ENCODE measurements around the gene AQP12A. TPM values are rescaled to one million over a fixed set of nuclear protein-coding genes. Genes with fewer than 3 reads are reported as not detected.

AQP12A gene
- total RNA-seq, 4 donors from 2014 or later: not detected

DNA sequence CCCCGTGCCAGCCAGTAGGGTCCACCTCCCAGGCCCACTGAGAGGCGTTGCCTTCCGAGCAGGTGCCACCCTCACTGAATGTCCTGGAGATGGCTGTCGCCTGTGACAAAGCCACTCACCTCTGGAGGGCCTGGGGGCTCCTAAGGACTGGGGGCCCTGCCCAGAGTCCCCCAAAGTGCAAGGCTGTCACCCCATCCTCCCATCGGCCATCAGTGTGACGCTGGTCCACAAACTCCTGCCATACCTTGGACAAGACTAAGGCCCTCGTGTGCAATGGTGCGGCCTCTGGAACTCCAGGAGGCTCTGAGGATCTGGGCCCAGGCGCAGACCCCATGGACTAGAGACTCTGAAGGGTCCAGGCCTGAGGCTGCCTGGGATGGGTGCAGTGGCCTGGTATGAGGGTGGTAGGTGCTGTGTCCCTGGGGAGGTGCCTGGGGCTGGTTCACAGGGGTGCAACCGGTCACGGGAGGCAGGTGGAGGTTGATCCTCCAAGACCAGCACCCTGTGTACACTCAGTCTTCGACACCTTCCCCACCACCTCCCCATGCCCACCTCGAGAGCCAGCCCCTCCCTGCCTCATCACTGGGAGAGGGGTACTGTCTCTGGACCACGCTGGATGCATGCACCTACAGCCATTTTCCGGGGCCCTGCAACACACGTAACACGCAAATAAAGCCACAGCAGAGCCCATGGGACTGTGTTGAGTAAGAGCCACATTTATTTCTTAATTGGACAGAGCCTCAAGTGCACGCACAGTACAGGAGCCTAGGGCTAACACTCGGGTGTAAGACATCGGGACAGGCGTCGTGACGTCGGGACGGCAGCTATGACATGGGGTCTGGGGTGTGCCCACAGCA lies 21.6 kb downstream of the AQP12A start:
- TF ChIP-seq, protein P1, sequence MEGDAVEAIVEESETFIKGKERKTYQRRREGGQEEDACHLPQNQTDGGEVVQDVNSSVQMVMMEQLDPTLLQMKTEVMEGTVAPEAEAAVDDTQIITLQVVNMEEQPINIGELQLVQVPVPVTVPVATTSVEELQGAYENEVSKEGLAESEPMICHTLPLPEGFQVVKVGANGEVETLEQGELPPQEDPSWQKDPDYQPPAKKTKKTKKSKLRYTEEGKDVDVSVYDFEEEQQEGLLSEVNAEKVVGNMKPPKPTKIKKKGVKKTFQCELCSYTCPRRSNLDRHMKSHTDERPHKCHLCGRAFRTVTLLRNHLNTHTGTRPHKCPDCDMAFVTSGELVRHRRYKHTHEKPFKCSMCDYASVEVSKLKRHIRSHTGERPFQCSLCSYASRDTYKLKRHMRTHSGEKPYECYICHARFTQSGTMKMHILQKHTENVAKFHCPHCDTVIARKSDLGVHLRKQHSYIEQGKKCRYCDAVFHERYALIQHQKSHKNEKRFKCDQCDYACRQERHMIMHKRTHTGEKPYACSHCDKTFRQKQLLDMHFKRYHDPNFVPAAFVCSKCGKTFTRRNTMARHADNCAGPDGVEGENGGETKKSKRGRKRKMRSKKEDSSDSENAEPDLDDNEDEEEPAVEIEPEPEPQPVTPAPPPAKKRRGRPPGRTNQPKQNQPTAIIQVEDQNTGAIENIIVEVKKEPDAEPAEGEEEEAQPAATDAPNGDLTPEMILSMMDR (IDR thresholded peaks at IDR 0.05): no peak
- no peak for ATAC-seq (ENCODE audit: low FRiP score)
- no peak for DNase-seq (ENCODE audit: low spot score)

DNA sequence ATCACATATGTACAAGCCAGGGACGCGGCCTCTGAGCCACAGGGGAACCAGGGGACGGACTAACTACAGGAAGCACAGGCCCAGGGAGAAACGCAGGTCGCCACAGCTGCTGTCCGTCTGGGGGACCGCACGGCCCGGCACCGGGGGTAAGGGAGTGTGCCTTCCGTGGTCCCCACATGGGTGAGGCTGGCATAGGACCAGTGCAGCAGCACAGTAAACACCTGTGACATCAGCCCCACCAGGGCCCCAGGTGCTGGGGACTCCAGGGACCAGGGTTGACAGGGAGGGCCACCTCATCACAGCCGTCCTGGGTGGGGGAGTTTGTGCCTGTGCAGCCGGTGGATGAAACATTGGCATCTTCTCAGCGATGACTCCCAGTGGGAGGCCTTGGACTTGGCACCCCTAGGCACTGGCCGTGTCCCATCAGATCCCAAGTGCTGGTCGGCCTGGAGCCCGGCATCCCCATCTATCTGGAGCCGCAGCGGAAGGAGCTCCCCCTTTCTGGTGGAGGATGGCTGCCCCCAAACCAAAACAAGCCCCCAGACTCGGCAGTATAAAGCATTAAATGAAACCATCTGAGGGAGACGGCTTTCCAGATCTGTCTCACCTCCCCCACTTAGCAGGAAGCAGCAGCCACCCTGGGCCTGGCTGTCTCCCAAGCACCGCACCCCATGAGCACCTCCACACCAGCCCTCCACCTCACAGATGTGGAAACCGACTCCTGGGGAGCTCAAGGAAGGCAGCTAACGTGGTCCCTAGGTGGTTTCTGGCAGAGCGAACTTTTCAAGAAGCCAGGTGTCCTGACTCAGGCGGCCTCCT lies 22.5 kb downstream of the AQP12A start:
- TF ChIP-seq, protein P1 (IDR thresholded peaks at IDR 0.05): no peak
- ATAC-seq (ENCODE audit: low FRiP score): no peak
- DNase-seq (ENCODE audit: low spot score): no peak

DNA sequence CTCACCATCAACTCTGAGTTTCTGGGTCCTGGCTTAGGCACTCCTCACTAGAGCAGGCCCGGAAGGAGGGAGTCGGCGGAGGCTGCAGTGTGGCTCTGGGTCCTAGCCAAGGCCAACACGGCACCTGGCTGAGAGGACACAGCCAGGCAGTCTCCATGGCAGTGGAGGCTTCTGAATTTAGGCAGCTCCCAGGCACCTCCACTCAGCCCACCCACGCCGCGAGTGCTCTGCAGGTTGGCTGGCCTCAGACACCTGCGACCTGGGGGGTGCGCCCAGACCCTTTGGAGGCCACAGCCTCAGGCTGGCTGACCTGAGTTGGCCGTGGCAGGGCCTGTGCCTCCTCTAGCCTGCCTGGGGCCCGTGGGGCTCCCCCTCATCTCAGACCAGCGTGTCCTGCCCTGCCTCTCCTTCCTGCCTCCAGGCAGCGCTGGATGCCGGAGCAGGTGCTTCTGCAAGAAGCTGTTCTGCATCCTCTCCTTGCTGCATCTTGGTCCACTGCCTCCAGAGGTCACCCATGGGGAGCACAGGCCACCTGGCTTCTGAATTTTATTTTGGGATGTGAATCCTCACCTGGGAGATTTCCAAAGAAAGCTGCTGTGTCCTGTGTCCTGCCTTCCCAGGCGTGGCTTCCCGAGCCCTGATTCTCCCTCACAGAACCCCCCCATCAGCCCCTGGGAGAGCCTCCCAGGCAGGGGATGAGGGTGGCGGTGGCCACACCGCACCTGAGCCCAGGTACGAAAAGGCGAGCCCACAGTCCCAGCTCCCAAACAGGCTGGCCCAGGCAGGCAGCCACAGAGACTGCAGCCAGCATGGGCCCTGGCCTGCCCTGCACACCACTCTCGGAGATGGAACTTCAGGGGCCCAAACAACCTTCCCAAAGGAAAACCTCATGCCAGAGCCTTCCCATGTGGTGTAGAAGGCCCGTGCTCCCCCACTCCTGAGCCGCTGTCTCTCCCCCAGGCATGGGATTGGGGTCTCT lies 23.4 kb downstream of the AQP12A start:
- DNase-seq (ENCODE audit: low spot score) (no peak), ATAC-seq (ENCODE audit: low FRiP score) (no peak)

DNA sequence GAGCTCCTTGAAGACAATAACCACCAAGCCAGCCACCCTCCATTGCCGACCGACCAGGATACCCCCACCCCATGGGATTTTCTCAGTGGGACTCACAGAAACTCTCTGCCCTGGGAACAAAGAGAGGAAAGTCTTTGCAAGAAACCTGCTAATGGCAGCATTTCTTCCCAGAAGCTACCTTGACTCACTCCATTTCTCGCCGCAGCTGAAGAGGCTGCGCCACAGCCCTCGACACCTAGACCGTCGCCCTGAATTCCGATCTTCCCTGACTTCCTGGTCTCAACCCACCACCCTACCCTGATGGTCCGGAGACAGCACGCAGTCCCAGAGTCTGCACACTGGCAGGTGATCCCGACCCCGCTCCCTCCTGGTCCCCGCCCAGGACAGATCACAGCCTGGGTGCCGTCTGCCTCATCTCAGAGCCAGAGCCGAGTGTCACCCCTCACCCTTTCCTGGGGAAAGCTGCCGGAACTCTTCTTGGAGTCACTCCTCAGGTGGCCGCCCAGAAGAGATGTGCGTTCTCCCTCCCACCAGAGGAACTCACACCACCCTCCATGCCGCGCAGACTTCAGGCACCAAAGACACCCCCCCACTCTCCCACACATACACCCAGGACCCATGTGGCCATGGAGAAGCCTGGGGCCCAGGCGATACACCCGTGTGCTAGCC lies 24.6 kb downstream of the AQP12A start:
- ATAC-seq (ENCODE audit: low FRiP score) (no peak), DNase-seq (ENCODE audit: low spot score) (no peak)
- TF ChIP-seq, protein P1 (IDR thresholded peaks at IDR 0.05): no peak

More for the DNA sequence above, 23.4 kb downstream of the AQP12A start:
- TF ChIP-seq, protein P1 (IDR thresholded peaks at IDR 0.05): no peak

DNA sequence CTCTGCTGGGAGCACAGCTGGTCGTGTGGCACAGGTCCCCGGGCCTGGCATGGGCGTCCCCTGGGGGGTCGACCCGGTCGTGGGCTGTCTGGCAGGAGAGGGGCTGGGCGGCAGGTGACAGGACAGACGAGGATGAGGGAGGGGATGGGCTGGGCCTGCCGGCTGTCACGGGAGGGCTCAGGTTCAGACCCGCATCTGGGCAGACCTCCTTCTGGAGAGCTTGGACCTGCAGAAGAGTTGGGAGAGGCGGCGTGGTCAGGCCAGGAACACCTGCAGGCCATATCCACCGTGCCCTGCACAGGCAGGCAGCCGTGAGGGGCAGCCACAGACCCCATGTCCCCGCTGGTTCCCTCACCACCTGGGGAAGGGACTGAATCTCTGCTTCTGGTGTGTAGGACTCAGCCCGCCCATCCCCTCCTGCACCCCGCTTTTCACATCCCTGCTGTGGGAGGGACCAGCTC lies 25.5 kb downstream of the AQP12A start:
- no peak for DNase-seq (ENCODE audit: low spot score)
- TF ChIP-seq, protein P1 (IDR thresholded peaks at IDR 0.05): no peak
- ATAC-seq (ENCODE audit: low FRiP score): no peak
